22Rv1 (cell line): ENCODE measurements around the gene UBE2G1.

Source experiments
- ZFX ChIP-seq: fragments of 450-650 bp; IDR thresholded peaks from 2 replicates; pipeline ENCODE4 v1.6.1; 2017; ENCODE audit warnings: antibody characterized with exemption, borderline replicate concordance
- TF ChIP-seq, protein P1 (sequence below): fragments of 450-650 bp; IDR thresholded peaks from 2 replicates; pipeline ENCODE4 v1.5.1; 2017; ENCODE audit warnings: mild to moderate bottlenecking

DNA sequence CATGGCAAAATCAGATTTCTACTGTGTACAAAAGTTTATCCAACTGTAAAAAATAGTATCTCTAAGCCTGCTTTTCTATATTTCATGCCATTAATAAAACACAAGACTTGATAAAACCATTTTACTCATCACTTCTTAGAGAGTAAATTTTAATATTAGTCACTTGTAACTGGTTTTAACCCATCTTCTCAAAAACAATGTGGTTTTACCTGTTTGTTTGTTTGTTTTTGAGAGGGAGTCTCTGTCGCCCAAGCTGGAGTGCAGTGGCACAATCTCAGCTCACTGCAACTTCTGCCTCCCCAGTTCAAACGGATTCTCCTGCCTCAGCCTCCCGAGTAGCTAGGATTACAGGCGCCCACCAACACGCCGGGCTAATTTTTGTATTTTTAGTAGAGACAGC, 32.1 kb downstream of the UBE2G1 start:
- TF ChIP-seq, protein P1, sequence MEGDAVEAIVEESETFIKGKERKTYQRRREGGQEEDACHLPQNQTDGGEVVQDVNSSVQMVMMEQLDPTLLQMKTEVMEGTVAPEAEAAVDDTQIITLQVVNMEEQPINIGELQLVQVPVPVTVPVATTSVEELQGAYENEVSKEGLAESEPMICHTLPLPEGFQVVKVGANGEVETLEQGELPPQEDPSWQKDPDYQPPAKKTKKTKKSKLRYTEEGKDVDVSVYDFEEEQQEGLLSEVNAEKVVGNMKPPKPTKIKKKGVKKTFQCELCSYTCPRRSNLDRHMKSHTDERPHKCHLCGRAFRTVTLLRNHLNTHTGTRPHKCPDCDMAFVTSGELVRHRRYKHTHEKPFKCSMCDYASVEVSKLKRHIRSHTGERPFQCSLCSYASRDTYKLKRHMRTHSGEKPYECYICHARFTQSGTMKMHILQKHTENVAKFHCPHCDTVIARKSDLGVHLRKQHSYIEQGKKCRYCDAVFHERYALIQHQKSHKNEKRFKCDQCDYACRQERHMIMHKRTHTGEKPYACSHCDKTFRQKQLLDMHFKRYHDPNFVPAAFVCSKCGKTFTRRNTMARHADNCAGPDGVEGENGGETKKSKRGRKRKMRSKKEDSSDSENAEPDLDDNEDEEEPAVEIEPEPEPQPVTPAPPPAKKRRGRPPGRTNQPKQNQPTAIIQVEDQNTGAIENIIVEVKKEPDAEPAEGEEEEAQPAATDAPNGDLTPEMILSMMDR: no peak
- TF ChIP-seq ZFX: no peak
